Epidermal melanocyte (primary cell): Measurements from ENCODE around the gene ZNF232.
"Not testable (repeated sequence)": the region's sequence is repeated elsewhere in the genome, so short reads cannot be mapped to it uniquely, and the experiment has no call there.

Source experiments
- DNase-seq: peaks from one replicate; pipeline ENCODE4 v3.0.0; 2011; ENCODE audit warnings: low spot score; ENCODE audit not compliant: insufficient read length

Gene ZNF232

DNA sequence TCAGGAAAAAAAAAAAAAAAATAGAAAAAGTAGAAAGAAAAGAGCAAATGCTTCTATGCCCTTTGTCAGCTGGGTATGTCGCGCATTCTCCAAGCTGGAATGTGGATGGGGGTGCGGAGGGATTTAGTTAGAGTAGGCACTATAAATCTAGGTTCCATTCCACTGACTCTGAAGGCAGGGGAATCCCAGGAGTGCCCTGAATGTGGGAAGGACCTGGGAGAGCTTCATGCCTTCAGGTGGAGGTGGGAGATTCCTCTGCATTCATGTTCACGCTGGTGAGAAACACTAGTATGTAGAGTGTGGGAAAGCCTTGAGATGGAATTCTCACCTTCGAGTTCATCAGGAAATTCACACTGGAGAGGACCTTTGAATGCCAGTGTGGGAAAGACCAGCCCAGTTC is 12.4 kb downstream of the ZNF232 start:
- no peak for DNase-seq

DNA sequence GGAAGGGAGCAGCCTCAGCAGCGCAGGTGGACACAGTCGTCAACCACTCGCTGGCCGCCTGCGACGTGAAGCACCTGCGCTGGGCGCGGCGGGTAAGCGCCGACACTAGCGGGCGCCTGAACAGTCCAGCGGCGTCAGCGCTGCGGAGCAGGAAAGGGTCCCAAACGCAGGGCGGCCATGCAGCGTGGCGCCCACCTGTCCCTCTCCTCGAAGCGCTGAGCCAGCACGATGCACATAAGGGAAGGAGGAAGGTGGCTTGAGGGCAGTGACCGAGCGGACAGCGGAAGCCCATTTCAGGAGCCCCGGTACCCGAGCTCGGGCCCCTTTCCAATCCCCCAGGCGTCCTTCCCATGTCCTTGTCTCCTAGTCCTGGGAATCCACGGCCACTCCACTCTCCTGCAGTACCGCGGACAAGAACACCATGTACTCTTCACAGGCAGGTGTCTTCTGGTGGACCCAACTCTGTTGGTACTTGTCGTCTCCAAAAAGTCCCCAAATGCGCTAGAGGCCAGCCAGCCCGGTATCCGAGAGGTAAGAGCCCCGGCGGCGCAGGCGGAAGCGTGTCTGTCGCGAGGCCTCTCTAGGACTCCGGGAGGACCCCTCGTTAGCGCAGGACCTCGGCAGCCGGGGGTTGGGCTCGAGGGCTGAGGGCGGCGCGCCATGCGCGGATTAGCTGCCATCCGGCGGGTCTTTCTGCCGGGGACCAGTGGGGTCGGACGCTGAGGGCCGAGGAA is 14.4 kb downstream of the ZNF232 start:
- DNase-seq: no peak

DNA sequence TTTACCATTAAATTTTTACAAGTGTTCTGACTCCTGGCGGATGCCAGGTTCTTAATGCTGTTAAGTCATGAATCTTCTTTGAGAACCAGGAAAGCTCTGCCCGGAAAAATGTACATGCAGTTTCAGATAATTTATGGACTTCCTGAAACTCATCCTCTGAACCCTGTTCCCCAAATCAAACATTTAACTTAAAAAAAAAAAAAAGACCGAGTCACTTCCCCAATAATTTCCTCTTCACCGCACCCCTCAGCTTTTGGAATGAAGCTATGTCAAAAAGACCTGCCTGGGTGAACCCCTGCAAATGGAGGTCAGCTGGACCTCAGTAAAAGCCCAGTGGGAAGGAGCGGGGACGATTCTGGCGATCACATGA is 15.0 kb downstream of the ZNF232 start:
- DNase-seq: no peak

DNA sequence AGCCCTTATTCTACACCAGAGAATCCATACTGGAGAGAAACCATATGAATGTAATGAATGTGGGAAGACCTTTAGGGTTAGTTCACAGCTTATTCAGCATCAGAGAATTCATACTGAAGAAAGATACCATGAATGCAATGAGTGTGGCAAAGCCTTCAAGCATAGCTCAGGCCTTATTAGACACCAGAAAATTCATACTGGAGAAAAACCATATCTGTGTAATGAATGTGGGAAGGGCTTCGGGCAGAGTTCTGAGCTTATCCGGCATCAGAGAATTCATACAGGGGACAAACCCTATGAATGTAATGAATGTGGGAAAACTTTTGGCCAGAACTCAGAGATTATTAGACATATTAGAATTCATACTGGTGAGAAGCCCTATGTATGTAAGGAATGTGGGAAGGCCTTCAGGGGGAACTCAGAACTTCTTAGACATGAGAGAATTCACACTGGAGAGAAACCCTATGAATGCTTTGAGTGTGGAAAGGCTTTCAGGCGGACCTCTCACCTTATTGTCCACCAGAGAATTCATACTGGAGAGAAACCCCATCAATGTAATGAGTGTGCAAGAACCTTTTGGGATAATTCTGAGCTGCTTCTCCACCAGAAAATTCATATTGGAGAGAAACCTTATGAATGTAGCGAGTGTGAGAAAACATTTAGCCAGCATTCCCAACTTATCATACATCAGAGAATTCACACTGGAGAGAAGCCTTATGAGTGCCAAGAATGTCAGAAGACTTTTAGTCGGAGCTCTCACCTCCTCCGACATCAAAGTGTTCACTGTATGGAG is 19.3 kb downstream of the ZNF232 start:
- DNase-seq: no peak

- DNase-seq: no peak
These were observed 31.1 kb downstream of the ZNF232 start for GRCh38 chr17:5080591-5080990.

DNA sequence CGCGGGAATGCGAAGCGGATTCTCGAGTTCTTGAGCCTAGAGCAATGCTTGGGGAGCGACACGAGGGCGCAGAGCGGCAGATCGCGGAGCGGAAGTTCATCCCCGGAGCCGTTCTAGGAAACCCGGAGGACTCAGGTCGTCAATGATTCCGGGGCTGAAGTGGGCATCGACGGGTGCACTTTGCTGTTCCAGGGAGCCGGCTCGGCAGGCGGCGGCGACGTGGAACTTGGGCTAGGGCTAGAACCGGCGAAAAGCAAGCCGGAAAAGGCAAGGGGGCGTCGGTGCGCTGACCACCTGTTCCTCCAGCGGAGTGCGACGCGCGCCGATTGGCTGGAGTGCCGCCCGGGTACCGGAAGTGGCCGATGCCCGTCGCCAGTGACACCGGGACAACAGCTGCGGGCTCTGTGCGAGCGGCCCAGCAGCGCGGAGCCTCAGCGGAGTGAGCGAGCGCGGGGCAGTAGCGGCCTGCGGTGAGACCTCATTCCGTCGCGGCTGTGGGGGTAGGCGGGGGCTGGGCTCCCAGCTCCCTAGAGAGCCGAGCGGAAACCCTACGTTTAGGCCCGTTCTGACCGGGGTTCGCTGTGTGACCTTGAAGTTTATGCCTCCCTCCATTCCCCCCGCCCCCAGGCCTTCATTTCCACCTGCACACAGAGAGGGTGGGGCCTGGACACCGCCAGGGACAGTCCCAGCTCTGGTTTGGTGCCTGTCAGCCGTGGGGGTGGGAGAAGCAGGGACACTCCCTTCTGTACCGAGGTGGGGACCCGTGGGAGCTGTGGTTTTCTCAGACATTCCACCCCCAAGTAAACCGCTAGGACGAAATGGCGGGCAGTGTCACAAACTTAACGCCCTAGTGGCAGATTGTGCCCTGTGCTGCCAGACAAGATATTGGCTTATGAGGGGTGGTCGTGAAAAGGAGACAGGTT is 33.3 kb downstream of the ZNF232 start, which contains the start of gene ZFP3:
ZFP3 (plus strand) TSS at position 362 of the 923 bp plus-strand sequence. CDS start 13,038 bp downstream, outside the sequence.
- peak; percentile 53 for DNase-seq

- DNase-seq: no peak
These were observed 33.9 kb downstream of the ZNF232 start for GRCh38 chr17:5077781-5078105.

- not testable (repeated sequence) for DNase-seq
These were observed 34.4 kb downstream of the ZNF232 start for GRCh38 chr17:5077275-5077674.

DNA sequence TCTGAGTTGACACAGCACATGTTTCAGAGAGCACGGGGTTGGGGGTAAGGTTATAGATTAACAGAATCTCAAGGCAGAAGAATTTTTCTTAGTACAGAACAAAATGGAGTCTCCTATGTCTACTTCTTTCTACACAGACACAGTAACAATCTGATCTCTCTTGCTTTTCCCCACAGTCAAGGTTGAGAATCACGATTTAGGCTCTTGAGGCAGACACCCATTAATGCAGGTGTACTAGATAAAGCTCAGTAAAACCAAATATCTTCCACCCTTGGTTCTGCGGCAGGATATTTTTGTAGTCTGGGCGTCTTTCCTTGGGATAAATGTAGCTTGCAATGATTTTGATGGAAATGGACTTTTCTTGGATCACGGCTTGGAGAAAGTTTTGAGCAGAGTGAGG is 36.2 kb downstream of the ZNF232 start:
- DNase-seq: not testable (repeated sequence)

- peak; percentile 36 for DNase-seq
These were observed 42.0 kb downstream of the ZNF232 start for GRCh38 chr17:5069724-5070123.

DNA sequence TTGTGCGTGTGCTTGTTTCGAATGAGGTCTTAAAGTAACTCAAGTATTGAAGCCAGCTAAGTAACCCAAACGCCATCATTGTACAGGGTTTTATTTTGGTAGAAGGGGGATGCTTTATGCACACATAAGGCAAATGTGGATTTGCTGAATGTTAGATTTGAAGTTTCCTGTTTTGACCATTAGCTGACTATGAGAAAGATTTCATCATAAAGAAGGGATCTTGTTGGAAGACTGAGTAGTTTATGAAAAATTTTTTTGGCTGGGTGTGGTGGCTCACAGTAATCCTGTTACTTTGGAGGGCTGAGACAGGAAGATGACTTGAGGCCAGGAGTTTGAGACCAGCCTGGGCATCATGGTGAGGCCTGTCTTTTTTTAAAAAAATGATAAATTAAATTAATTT is 43.4 kb downstream of the ZNF232 start:
- DNase-seq: no peak

DNA sequence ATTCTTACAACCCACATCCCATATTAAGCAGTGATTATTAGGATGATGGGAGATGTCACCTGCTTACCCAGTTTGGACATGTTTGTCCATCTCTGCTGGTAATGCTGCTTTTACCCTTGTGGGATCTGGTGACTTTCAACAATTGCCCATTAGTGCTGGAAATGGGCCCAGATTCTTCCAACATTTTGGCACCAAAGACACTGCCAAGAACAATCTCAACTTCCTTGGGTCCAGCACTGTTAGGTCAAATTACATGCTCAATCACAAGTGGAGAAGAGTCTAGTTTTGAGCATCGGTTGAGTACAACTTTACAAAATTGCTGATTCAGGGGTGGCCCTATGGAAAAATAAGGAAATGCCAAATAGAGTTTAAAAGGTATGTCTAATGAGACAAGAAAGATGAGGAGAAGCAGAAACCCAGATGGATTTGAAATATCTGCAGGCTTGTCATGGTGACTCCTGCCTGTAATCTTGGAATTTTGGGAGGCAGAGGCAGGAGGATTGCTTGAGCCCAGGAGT is 46.4 kb downstream of the ZNF232 start:
- no peak for DNase-seq
